K562 (cell line): ENCODE results near the gene SHROOM3. TPM values are rescaled to one million over a fixed set of nuclear protein-coding genes. Genes with fewer than 3 reads are reported as not detected.

ENCODE experiments used
- ATAC-seq: fragments of 200-7000 bp; cut with Tn5 transposase; 3 replicates; pipeline ENCODE4 v1.9.1; 2020; ENCODE audit warnings: moderate library complexity
- BruUV-seq: library from RNA; stranded (reverse); fragments of 400-500 nt; replicated peaks from 2 replicates; lab custom pipeline; 2021; lab: Mats Ljungman, UMichigan
- CTCF ChIA-PET: fragments of 300-600 bp; formaldehyde crosslinking; extraction: SDS; loops from one replicate; lab custom pipeline; 2021; ENCODE audit warnings: low intra/inter-chr PET ratio; lab: Yijun Ruan, JAX
- POLR2A ChIA-PET: fragments of 300-600, 350-650 bp; sonication (Branson Sonifier 250); formaldehyde crosslinking; extraction: SDS; loops from one replicate; lab custom pipeline; 2021; ENCODE audit warnings: antibody characterized with exemption, inconsistent platforms; lab: Yijun Ruan, JAX
- DNase-seq, 4 experiments: peaks; one replicate each; pipeline versions ENCODE4 v3.0.0 to v3.0.0-alpha.2; 2011 to 2018; ENCODE audit warnings: low spot score in 3 of 4, mixed read lengths in 3 of 4; ENCODE audit errors: extremely low read depth in 1 of 4
- FAIRE-seq: peaks from 2 replicates; lab custom pipeline; 2011; peaks lifted over from hg19 to GRCh38; lab: Jason Lieb, UNC
- H2AFZ ChIP-seq: 2 replicates; pipeline ENCODE4 v1.6.0; 2011; ENCODE audit warnings: low read depth, low read length, control low read depth, inconsistent platforms
- H3K27ac ChIP-seq: fragments of 200-600 bp; 3 replicates; pipeline ENCODE4 v1.8.0; 2011; ENCODE audit warnings: low read depth, mild to moderate bottlenecking, control low read depth, inconsistent platforms, low read length, moderate library complexity, mixed read lengths; ENCODE audit errors: extremely low read depth
- H3K27me3 ChIP-seq, 2 experiments: fragments of 300-600 bp in 1 of 2; 2 replicates in 1 of 2; 3 replicates in 1 of 2; pipeline versions ENCODE4 v1.6.0 to v1.8.0; 2011; ENCODE audit warnings: inconsistent platforms in 2 of 2, low read length in 2 of 2, mild to moderate bottlenecking in 1 of 2, mixed read lengths in 1 of 2, moderate library complexity in 1 of 2; ENCODE audit not compliant: control insufficient read depth in 2 of 2, insufficient read depth in 2 of 2
- H3K36me3 ChIP-seq: fragments of 300-600 bp; 3 replicates; pipeline ENCODE4 v1.8.0; 2011; ENCODE audit warnings: mild to moderate bottlenecking, low read length, inconsistent platforms; ENCODE audit not compliant: control insufficient read depth, insufficient read depth
- H3K4me1 ChIP-seq, 2 experiments: fragments of 200-600 bp in 1 of 2; replicated peaks in 1 of 2; 2 replicates in 1 of 2; 3 replicates in 1 of 2; pipeline versions ENCODE4 v1.5.1 to v1.8.0; 2011; ENCODE audit warnings: inconsistent platforms in 2 of 2, low read length in 2 of 2, mild to moderate bottlenecking in 1 of 2, mixed read lengths in 1 of 2, moderate library complexity in 1 of 2; ENCODE audit not compliant: control insufficient read depth in 2 of 2, insufficient read depth in 2 of 2
- H3K4me2 ChIP-seq: 2 replicates; pipeline ENCODE4 v1.6.1; 2011; ENCODE audit warnings: low read length, control low read depth, inconsistent platforms, mixed read lengths; ENCODE audit not compliant: insufficient read depth
- H3K4me3 ChIP-seq: fragments of 200-600 bp; sonication (generic), shearing (Covaris generic); 2 replicates; pipeline ENCODE4 v1.5.1; 2016; ENCODE audit warnings: control low read depth, inconsistent platforms
- H3K79me2 ChIP-seq: fragments of 200-600 bp; 3 replicates; pipeline ENCODE4 v1.8.0; 2011; ENCODE audit warnings: low read length, inconsistent platforms; ENCODE audit not compliant: control insufficient read depth, insufficient read depth
- H3K9ac ChIP-seq, 2 experiments: 2 replicates each; pipeline versions ENCODE4 v1.6.0 to v1.6.1; 2011; ENCODE audit warnings: low read depth in 2 of 2, low read length in 2 of 2, control low read depth in 1 of 2, inconsistent platforms in 1 of 2, mild to moderate bottlenecking in 1 of 2, mixed read lengths in 1 of 2; ENCODE audit not compliant: insufficient read depth in 1 of 2
- H3K9me1 ChIP-seq: one replicate; pipeline ENCODE4 v1.6.0; 2011; ENCODE audit warnings: inconsistent platforms, mild to moderate bottlenecking, low read length, moderate library complexity; ENCODE audit not compliant: control insufficient read depth, insufficient read depth
- H3K9me3 ChIP-seq: replicated peaks from 2 replicates; pipeline ENCODE4 v1.5.1; 2011; ENCODE audit warnings: low read depth, low read length, inconsistent platforms; ENCODE audit not compliant: control insufficient read depth, insufficient read depth
- H4K20me1 ChIP-seq: replicated peaks from 2 replicates; pipeline ENCODE4 v1.6.1; 2011; ENCODE audit warnings: low read length, inconsistent platforms, mixed read lengths; ENCODE audit not compliant: control insufficient read depth, insufficient read depth
- ARID3B ChIP-seq: fragments of 250-450 bp; sonication (Bioruptor Pico); IDR thresholded peaks from 2 replicates; pipeline ENCODE4 v1.4.0; 2020; ENCODE audit warnings: borderline replicate concordance
- CBFB ChIP-seq: sonication (generic); formaldehyde crosslinking; IDR thresholded peaks from 2 replicates; pipeline ENCODE4 v1.4.0; 2020; ENCODE audit warnings: mild to moderate bottlenecking, missing genetic modification reagents
- DDX20 ChIP-seq: fragments of 450-650 bp; IDR thresholded peaks from 2 replicates; pipeline ENCODE4 v1.6.1; 2016; ENCODE audit warnings: missing genetic modification characterization, low read depth, mild to moderate bottlenecking, missing compliant biosample characterization, moderate library complexity
- ESRRB ChIP-seq: fragments of 250-450 bp; sonication (Bioruptor Pico); IDR thresholded peaks from 2 replicates; pipeline ENCODE4 v1.5.0; 2020; ENCODE audit warnings: mild to moderate bottlenecking, moderate library complexity, borderline replicate concordance
- HES1 ChIP-seq: fragments of 450-650 bp; IDR thresholded peaks from 2 replicates; pipeline ENCODE4 v1.6.1; 2016; ENCODE audit warnings: low read depth, mild to moderate bottlenecking, moderate library complexity
- POLR3G ChIP-seq: IDR thresholded peaks from 2 replicates; pipeline ENCODE4 v1.6.1; 2011; ENCODE audit not compliant: insufficient read length, insufficient replicate concordance; ENCODE audit errors: extremely low read depth
- RBM22 ChIP-seq: fragments of 200-400 bp; formaldehyde crosslinking; IDR thresholded peaks from 2 replicates; pipeline ENCODE4 v1.6.1; 2018; ENCODE audit warnings: low read length, low read depth; ENCODE audit not compliant: poor library complexity, severe bottlenecking
- SMC3 ChIP-seq: conservative IDR thresholded peaks from 2 replicates; pipeline ENCODE4 v1.6.1; 2011; ENCODE audit warnings: low read depth, low read length, improper control_type of control experiment; ENCODE audit not compliant: insufficient read depth
- TBP ChIP-seq: optimal IDR thresholded peaks from 2 replicates; pipeline ENCODE3; 2011; ENCODE audit warnings: low read depth, low read length, improper control_type of control experiment
- ZBTB34 ChIP-seq: fragments of 250-450 bp; sonication (Bioruptor Pico); IDR thresholded peaks from 2 replicates; pipeline ENCODE4 v1.8.0; 2021; ENCODE audit warnings: mild to moderate bottlenecking, moderate library complexity
- ZBTB9 ChIP-seq: fragments of 450-650 bp; formaldehyde crosslinking; IDR thresholded peaks from 2 replicates; pipeline ENCODE4 v1.4.0; 2020; ENCODE audit warnings: mild to moderate bottlenecking, moderate library complexity
- ZNF134 ChIP-seq: fragments of 250-450 bp; sonication (Bioruptor Pico); conservative IDR thresholded peaks from 2 replicates; pipeline ENCODE4 v1.4.0; 2020
- in situ Hi-C: fragments of 300-500 bp; cut with MboI; formaldehyde crosslinking; loops from 4 replicates; pipeline ENCODE4 v1.15.0; 2018; ENCODE audit warnings: inconsistent platforms, mixed read lengths
- intact Hi-C: fragments of 100-400 bp; cut with micrococcal nuclease; formaldehyde crosslinking; loops from 2 replicates; pipeline ENCODE4 v1.14.2; 2022
- polyA plus RNA-seq, 8 experiments: library from polyadenylated mRNA; depleted of rRNA in 4 of 8; stranded (reverse) in 5 of 8; unstranded in 3 of 8; fragments of >200 nt; fragmentation: Nextera tagmentation in 2 of 8; fragmentation: Illumina TruSeq in 1 of 8; extraction: Ambion mirVana in 2 of 8; extraction: Trizol in 1 of 8; gene quantifications; 2 replicates each; pipeline versions ENCODE4 v1.2.1 to v1.2.3, GENCODE V29; 2011 to 2014; ENCODE audit warnings: inconsistent platforms in 1 of 8, missing spikeins in 1 of 8
- total RNA-seq, 7 experiments: library from RNA; depleted of rRNA in 6 of 7; stranded (reverse); fragments of >200 nt in 6 of 7; fragmentation: Illumina TruSeq in 2 of 7; extraction: Trizol in 2 of 7; gene quantifications; 2 replicates each; pipeline versions ENCODE4 v1.2.1 to v1.2.3, GENCODE V29; 2011 to 2021; ENCODE audit warnings: low replicate concordance in 1 of 7

The SHROOM3 gene
- total and polyA plus RNA-seq, 9 of the 15 experiments (the other 6 are each of a cell fraction or from before 2014, with no cell fraction given), result 0.01 to 0.07 TPM; not detected in 7

- intact Hi-C loops, result no loop called here
- DNase-seq (no peak), ATAC-seq (no peak), FAIRE-seq (no peak)
- Histone ChIP-seq H3K79me2 (no peaks in the 10 kb centered on the region), H3K27ac (no peak overlapping the region), H3K27me3 (peaks cover 7% of the 10 kb centered on the region in 2 experiments; a peak in 1 of 5 replicates), H3K9me3 (no peaks in the 10 kb centered on the region), H3K9me1 (no peaks in the 10 kb centered on the region), H3K4me3 (no peak overlapping the region), H3K9ac (no peak overlapping the region), H2AFZ (no peak overlapping the region), H3K4me2 (no peak overlapping the region), H3K36me3 (no peaks in the 10 kb centered on the region), H3K4me1 (no peaks in the 10 kb centered on the region), H4K20me1 (no peaks in the 10 kb centered on the region)
- ChIA-PET POLR2A (no interaction called here), CTCF (no interaction called here)
- no peak for TF ChIP-seq CBFB (CRISPR knock-in tag)
- no peak for TF ChIP-seq ZBTB34 (CRISPR knock-in tag)
- no peak for TF ChIP-seq ESRRB (CRISPR knock-in tag)
- TF ChIP-seq RBM22, result no peak
- TF ChIP-seq POLR3G, result no peak
- no peak for TF ChIP-seq ZNF134 (CRISPR knock-in tag)
- no peak for TF ChIP-seq SMC3
- TF ChIP-seq ZBTB9 (CRISPR knock-in tag), result no peak
- TF ChIP-seq ARID3B (CRISPR knock-in tag), result no peak
- TF ChIP-seq DDX20 (tag), result no peak
- no peak for TF ChIP-seq HES1
- TF ChIP-seq TBP, result no peak
- BruUV-seq, result no TSS peak
- in situ Hi-C loops, result no loop called here
Measured at GRCh38 chr4:76680952-76681351, 245.9 kb downstream of the SHROOM3 start.
